CD14-positive monocyte (primary cell): ENCODE data around the gene SRSF4. TPM values are rescaled to one million over a fixed set of nuclear protein-coding genes. Genes with fewer than 3 reads are reported as not detected.
A peak's percentile ranks its signal among the peaks of the same experiment; 100 is the strongest.

Experiments
- DNase-seq, 3 donors: peaks; one replicate each; pipeline ENCODE4 v3.0.0-alpha.2; 2011 to 2022
- H2AFZ ChIP-seq: 2 replicates; pipeline ENCODE4 v1.6.0; 2012; ENCODE audit warnings: mild to moderate bottlenecking, low read depth, low read length, inconsistent platforms; ENCODE audit not compliant: insufficient read depth, poor library complexity, severe bottlenecking
- H3K27ac ChIP-seq, 2 donors: 1 replicate in 1 of 2; 2 replicates in 1 of 2; pipeline ENCODE4 v1.5.1; 2012 to 2013; ENCODE audit warnings: low read length in 2 of 2, control low read depth in 1 of 2, inconsistent platforms in 1 of 2, low read depth in 1 of 2, mild to moderate bottlenecking in 1 of 2
- H3K27me3 ChIP-seq, 2 donors: one replicate each; pipeline versions ENCODE4 v1.6.0 to v1.6.1; 2011 to 2013; ENCODE audit warnings: low read length in 2 of 2; ENCODE audit not compliant: control insufficient read depth in 2 of 2, insufficient read depth in 2 of 2
- H3K36me3 ChIP-seq, 2 donors: replicated peaks in 1 of 2; 1 replicate in 1 of 2; 2 replicates in 1 of 2; pipeline versions ENCODE4 v1.5.1 to v1.6.1; 2012 to 2013; ENCODE audit warnings: low read length in 2 of 2, control low read depth in 1 of 2, inconsistent platforms in 1 of 2, mild to moderate bottlenecking in 1 of 2; ENCODE audit not compliant: insufficient read depth in 2 of 2, control insufficient read depth in 1 of 2
- H3K4me1 ChIP-seq, 2 donors: 1 replicate in 1 of 2; 2 replicates in 1 of 2; pipeline versions ENCODE4 v1.5.1 to v1.6.1; 2012 to 2013; ENCODE audit warnings: low read length in 2 of 2, control low read depth in 1 of 2, inconsistent platforms in 1 of 2, mild to moderate bottlenecking in 1 of 2, moderate library complexity in 1 of 2; ENCODE audit not compliant: insufficient read depth in 2 of 2, control insufficient read depth in 1 of 2
- H3K4me2 ChIP-seq: replicated peaks from 2 replicates; pipeline ENCODE3; 2012; ENCODE audit warnings: low read length, moderate library complexity, mild to moderate bottlenecking; ENCODE audit not compliant: poor library complexity, severe bottlenecking; ENCODE audit errors: extremely low read depth
- H3K4me3 ChIP-seq, 3 experiments: fragments of 200-600 bp in 1 of 3; sonication (generic) in 1 of 3; replicated peaks in 1 of 3; 1 replicate in 2 of 3; 2 replicates in 1 of 3; pipeline ENCODE4 v1.5.1; 2011 to 2013; ENCODE audit warnings: low read length in 3 of 3, mild to moderate bottlenecking in 3 of 3, control low read depth in 2 of 3, low read depth in 2 of 3, inconsistent platforms in 1 of 3, moderate library complexity in 1 of 3
- H3K79me2 ChIP-seq: 2 replicates; pipeline ENCODE4 v1.6.0; 2012; ENCODE audit warnings: mild to moderate bottlenecking, control low read depth, inconsistent platforms, low read length, moderate library complexity; ENCODE audit not compliant: insufficient read depth
- H3K9ac ChIP-seq: 2 replicates; pipeline ENCODE4 v1.6.0; 2017; ENCODE audit warnings: low read length, mild to moderate bottlenecking; ENCODE audit not compliant: insufficient read depth, poor library complexity, severe bottlenecking
- H3K9me3 ChIP-seq, 2 donors: replicated peaks in 1 of 2; 1 replicate in 1 of 2; 2 replicates in 1 of 2; pipeline versions ENCODE4 v1.5.1 to v1.6.1; 2012 to 2013; ENCODE audit warnings: low read length in 2 of 2, control low read depth in 1 of 2; ENCODE audit not compliant: control insufficient read depth in 1 of 2, insufficient read depth in 1 of 2
- H4K20me1 ChIP-seq: 2 replicates; pipeline ENCODE4 v1.6.0; 2012; ENCODE audit warnings: mild to moderate bottlenecking, low read length, control low read depth, moderate library complexity; ENCODE audit not compliant: insufficient read depth
- H3K27ac Mint-ChIP-seq, 7 donors: one replicate each; pipeline ENCODE4 v1.8.0; 2020; ENCODE audit warnings: mild to moderate bottlenecking in 7 of 7, mixed read lengths in 7 of 7, moderate library complexity in 6 of 7, inconsistent platforms in 2 of 7
- H3K27me3 Mint-ChIP-seq, 3 donors: one replicate each; pipeline ENCODE4 v1.8.0; 2021 to 2022; ENCODE audit warnings: low read depth in 3 of 3, mild to moderate bottlenecking in 3 of 3, mixed read lengths in 3 of 3, moderate library complexity in 3 of 3, inconsistent platforms in 1 of 3
- H3K36me3 Mint-ChIP-seq, 2 donors: one replicate each; pipeline ENCODE4 v1.8.0; 2020; ENCODE audit warnings: mixed read lengths in 2 of 2, inconsistent platforms in 1 of 2, mild to moderate bottlenecking in 1 of 2
- H3K4me1 Mint-ChIP-seq: one replicate; pipeline ENCODE4 v1.8.0; 2020; ENCODE audit warnings: mild to moderate bottlenecking, mixed read lengths
- H3K4me3 Mint-ChIP-seq, 2 donors: one replicate each; pipeline ENCODE4 v1.8.0; 2020; ENCODE audit warnings: mild to moderate bottlenecking in 2 of 2, mixed read lengths in 2 of 2, moderate library complexity in 1 of 2
- H3K9me3 Mint-ChIP-seq, 7 donors: one replicate each; pipeline ENCODE4 v1.8.0; 2020 to 2022; ENCODE audit warnings: mixed read lengths in 7 of 7, mild to moderate bottlenecking in 6 of 7, moderate library complexity in 6 of 7, inconsistent platforms in 2 of 7
- CTCF ChIP-seq: fragments of 200-600 bp; IDR thresholded peaks from one replicate; pipeline ENCODE4 v1.8.0; 2022; ENCODE audit warnings: antibody characterized with exemption, mild to moderate bottlenecking
- WGBS: methylation state at CpG from one replicate; pipeline ENCODE4 v1.1.5; 2013; ENCODE audit warnings: missing lambda C conversion rate; ENCODE audit not compliant: insufficient coverage; 5-methylcytosine and 5-hydroxymethylcytosine counted together
- intact Hi-C, 2 donors: fragments of 100-400 bp; cut with micrococcal nuclease; formaldehyde crosslinking; loops; one replicate each; pipeline versions ENCODE4 v1.15.0 to v1.15.1; 2023
- polyA plus RNA-seq, 3 donors: library from polyadenylated mRNA; depleted of rRNA in 1 of 3; unstranded in 2 of 3; stranded (reverse) in 1 of 3; fragments of 300-500 nt in 2 of 3; fragments of >200 nt in 1 of 3; fragmentation: Illumina TruSeq in 2 of 3; gene quantifications; 1 replicate in 2 of 3; 2 replicates in 1 of 3; pipeline ENCODE4 v1.2.3, GENCODE V29; 2012 to 2021

The SRSF4 gene
- polyA plus RNA-seq, 3 donors: 38.4 to 66.8 (median 55.5) TPM

GRCh38 chr1:29123887-29124365 lies 57.8 kb downstream of the SRSF4 start, which contains the start of gene TMEM200B:
TSS of gene TMEM200B (minus strand) at chr1:29123903. CDS start at chr1:29121828, 2,075 bp downstream.
- intact Hi-C loops: no loop called here
- H3K4me3 ChIP-seq: peak within 1 kb of the TSS; percentile 4 to 70 (median 21)
- H3K36me3 ChIP-seq: peaks cover 0 to 3% of the 10 kb centered on the region in 2 donors
- peak within 1 kb of the TSS; percentile 80 for H3K4me2 ChIP-seq
- H3K27ac ChIP-seq: no peak within 1 kb of the TSS
- H4K20me1 ChIP-seq: peaks cover 6% of the 10 kb centered on the region
- peaks cover 32 to 63% of the 10 kb centered on the region in 2 donors for H3K27me3 ChIP-seq
- H3K9me3 ChIP-seq: peaks cover 0 to 12% of the 10 kb centered on the region in 2 donors
- H3K36me3 Mint-ChIP-seq: peaks cover 15 to 17% of the 10 kb centered on the region in 2 donors
- peaks cover 0 to 15% (median 3%) of the 10 kb centered on the region in 7 donors for H3K9me3 Mint-ChIP-seq
- WGBS: under 1% methylated on average over 38 of the region's 46 CpGs
- peak within 1 kb of the TSS; percentile 32 for H3K9ac ChIP-seq
- peaks cover 60 to 86% (median 66%) of the 10 kb centered on the region in 3 donors for H3K27me3 Mint-ChIP-seq
- H3K4me1 ChIP-seq: peaks cover 20 to 35% of the 10 kb centered on the region in 2 donors
- no peak within 1 kb of the TSS for H3K27ac Mint-ChIP-seq
- no peak for DNase-seq
- H3K4me3 Mint-ChIP-seq: peak within 1 kb of the TSS; percentile 64 to 81
- H3K79me2 ChIP-seq: no peaks in the 10 kb centered on the region
- peaks cover 10% of the 10 kb centered on the region for H3K4me1 Mint-ChIP-seq
- no peak for TF ChIP-seq CTCF
- peak within 1 kb of the TSS; percentile 70 for H2AFZ ChIP-seq

- intact Hi-C loops: no loop called here
- Mint-ChIP-seq H3K27ac (no peak overlapping the region), H3K36me3 (peaks cover 21 to 24% of the 10 kb centered on the region in 2 donors), H3K9me3 (peaks cover 0 to 15% (median 3%) of the 10 kb centered on the region in 7 donors), H3K27me3 (peaks cover 59 to 82% (median 66%) of the 10 kb centered on the region in 3 donors), H3K4me3 (peak overlapping the region; percentile 39 to 80), H3K4me1 (peaks cover 10% of the 10 kb centered on the region)
- no peak overlapping the region for H3K27ac ChIP-seq
- H3K27me3 ChIP-seq: peaks cover 32 to 62% of the 10 kb centered on the region in 2 donors
- peak overlapping the region; percentile 46 for H3K4me2 ChIP-seq
- peak overlapping the region in 1 of 3 experiments; percentile 38 for H3K4me3 ChIP-seq
- H3K9ac ChIP-seq: peak overlapping the region; percentile 15
- peaks cover 0 to 12% of the 10 kb centered on the region in 2 donors for H3K9me3 ChIP-seq
- no peak for TF ChIP-seq CTCF
- peak overlapping the region; percentile 21 for H2AFZ ChIP-seq
- no peaks in the 10 kb centered on the region for H3K79me2 ChIP-seq
- peaks cover 6% of the 10 kb centered on the region for H4K20me1 ChIP-seq
- 2% methylated on average over 68 of the region's 70 CpGs for WGBS
- H3K4me1 ChIP-seq: peaks cover 20 to 35% of the 10 kb centered on the region in 2 donors
- no peak for DNase-seq
- peaks cover 6 to 9% of the 10 kb centered on the region in 2 donors for H3K36me3 ChIP-seq
Observed at GRCh38 chr1:29123053-29123886, 58.4 kb downstream of the SRSF4 start.
